Jurkat, Clone E6-1 (cell line): ENCODE measurements around the gene SLC12A4.
"Not testable (repeated sequence)": the region's sequence is repeated elsewhere in the genome, so short reads cannot be mapped to it uniquely, and the experiment has no call there.

Experiments
- DNase-seq: peaks from one replicate; pipeline ENCODE4 v3.0.0-alpha.2; 2011; ENCODE audit warnings: low read depth, low spot score
- H3K4me3 ChIP-seq: 2 replicates; pipeline ENCODE4 v1.5.1; 2011; ENCODE audit warnings: mild to moderate bottlenecking, low read length, control low read depth, moderate library complexity

The SLC12A4 gene

DNA sequence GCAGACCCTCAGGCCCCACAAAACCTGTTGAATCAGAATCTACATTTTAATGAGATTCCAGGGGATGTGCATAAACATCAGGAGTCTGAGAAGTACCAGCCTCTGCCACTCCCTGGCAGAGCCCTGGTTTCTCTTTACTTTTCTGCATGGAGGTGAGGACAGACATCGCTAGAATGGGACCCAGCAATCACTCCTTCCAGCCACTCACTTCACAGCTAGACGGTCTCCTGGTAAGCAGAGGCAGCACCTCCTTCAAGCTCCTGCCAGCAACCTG lies 53.0 kb downstream of the SLC12A4 start:
- H3K4me3 ChIP-seq, DNase-seq: not testable (repeated sequence)

DNA sequence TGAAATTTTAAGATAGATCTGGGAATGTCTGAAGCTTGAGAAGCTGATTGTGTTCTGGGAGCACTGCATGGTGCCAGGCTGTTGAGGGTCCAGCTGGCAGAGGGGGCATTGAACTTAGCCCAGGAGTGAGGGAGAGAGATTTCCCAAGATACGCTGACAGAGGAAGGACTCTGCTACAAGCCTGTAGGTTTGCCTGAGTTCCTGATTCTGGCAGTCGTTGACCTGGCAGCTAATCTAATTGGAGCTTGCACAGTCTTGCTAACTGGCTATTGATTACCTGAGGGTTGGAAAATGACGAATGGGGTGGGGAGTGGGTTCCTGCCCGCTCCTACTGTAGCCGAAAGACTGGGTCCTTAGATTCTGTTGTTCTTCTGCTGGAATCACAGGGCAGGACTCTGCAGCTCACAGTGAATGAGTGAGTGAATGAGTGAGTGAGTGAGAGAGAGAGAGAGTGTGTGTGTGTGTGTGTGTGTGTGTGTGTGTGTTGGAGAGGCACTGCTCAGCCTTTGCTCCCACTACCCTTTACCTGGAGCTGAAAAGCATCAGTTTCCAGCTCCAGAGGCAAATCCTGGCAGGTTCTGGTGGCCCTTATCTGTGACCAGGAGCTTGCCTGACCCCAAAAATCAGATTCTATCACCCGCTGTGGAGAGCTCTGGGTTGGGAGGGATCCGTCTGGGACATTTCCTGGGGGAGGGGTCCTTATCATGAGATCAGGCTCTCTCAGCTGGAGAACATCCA lies 53.5 kb downstream of the SLC12A4 start:
- DNase-seq: no peak
- H3K4me3 ChIP-seq: no peak overlapping the region

DNA sequence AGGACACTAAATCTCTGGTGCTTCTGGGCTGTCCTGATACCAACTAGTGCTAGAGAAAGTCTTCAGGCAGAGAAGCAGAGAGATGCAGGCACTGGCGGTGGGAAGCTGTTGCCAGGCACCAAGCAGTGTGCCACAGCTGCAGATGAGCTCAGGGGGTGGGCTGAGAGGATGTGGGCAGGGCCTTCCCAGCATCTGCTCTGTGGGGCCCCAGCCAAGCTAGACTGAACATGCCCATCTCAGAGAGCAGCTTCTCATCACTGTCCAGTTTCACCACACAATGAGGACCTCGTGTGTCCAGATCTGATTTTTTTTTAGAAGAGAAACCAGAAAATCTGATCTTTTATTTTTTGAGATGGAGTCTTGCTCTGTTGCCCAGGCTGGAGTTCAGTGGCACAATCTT lies 58.3 kb downstream of the SLC12A4 start:
- DNase-seq: peak; percentile 65
- no peak overlapping the region for H3K4me3 ChIP-seq

DNA sequence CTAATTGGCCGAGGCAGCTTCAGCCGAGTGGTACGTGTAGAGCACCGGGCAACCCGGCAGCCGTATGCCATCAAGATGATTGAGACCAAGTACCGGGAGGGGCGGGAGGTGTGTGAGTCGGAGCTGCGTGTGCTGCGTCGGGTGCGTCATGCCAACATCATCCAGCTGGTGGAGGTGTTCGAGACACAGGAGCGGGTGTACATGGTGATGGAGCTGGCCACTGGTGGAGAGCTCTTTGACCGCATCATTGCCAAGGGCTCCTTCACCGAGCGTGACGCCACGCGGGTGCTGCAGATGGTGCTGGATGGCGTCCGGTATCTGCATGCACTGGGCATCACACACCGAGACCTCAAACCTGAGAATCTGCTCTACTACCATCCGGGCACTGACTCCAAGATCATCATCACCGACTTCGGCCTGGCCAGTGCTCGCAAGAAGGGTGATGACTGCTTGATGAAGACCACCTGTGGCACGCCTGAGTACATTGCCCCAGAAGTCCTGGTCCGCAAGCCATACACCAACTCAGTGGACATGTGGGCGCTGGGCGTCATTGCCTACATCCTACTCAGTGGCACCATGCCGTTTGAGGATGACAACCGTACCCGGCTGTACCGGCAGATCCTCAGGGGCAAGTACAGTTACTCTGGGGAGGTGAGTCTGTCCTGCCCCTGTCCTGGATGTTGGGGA lies 59.2 kb downstream of the SLC12A4 start:
- no peak for DNase-seq
- no peak overlapping the region for H3K4me3 ChIP-seq

DNA sequence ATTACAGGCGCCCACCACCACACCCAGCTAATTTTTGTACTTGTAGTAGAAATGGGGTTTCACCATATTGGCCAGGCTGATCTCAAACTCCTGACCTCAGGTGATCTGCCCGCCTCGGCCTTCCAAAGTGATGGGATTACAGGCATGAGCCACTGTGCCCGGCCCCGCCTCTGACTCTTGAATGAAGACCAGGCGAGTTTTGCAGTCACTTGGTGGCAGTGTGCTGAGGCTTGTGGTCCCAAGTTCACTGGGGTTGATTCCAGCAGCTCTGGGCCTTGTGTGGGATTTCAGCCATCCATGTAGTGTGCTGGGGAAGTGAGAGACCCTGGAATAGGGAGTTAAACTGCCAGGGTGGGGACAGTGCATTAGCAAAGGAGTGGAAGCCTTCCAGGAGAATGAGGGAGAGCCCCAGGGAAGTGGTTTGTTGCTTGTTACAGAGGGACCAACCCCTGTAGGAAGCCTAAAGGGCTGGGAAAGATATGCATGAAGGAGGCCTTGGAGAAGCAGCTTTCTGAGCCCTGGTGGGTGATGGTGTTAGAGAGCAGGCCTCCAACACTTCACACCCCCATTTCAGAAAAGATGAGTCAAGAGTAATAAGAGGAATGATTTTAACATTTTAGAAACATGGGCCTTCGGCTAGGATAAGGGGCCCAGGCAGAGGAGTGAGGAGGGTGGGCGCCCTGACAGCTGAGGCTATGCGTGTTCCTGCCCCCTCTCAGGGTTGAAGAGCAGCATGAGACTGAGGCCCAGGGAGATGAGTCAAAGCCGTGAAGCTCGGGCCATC lies 60.8 kb downstream of the SLC12A4 start:
- H3K4me3 ChIP-seq: no peak overlapping the region
- DNase-seq: no peak

DNA sequence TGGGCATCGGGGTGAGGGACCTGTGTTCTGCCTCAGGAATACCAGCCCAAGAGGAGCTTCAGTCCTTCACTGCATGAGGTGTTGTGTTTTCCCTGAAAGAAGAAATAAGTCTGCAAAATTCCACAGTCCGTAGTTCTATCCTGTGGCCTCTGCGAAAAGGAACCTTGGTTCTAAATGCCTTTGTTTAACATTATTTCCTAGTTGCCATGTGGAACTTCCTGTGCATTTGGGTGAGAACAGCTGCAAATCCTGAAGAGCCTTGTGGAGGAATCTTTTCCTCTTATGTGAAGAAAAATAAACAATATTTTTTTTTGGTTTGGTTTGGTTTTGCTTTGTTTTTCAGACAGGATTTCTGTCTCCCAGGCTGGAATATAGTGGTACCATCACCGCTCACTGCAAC lies 65.6 kb downstream of the SLC12A4 start:
- DNase-seq: no peak

DNA sequence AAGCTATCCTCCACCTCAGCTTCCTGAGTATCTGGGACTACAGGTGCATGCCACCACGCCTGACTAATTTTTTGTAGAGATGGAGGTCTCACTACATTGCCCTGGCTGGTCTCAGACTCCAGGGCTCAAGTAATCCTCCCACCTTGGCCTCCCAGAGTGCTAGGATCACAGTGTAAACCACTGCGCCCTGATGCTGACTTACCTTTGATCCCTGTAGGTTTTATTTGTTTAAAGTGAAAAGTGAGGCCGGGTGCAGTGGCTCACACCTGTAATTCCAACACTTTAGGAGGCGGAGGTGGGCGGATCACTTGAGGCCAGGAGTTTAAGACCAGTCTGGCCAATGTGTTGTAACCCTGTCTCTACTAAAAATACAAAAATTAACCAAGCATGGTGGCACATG lies 66.7 kb downstream of the SLC12A4 start:
- no peak for DNase-seq
- no peak overlapping the region for H3K4me3 ChIP-seq

More for the DNA sequence above, 65.6 kb downstream of the SLC12A4 start:
- H3K4me3 ChIP-seq: no peak overlapping the region

DNA sequence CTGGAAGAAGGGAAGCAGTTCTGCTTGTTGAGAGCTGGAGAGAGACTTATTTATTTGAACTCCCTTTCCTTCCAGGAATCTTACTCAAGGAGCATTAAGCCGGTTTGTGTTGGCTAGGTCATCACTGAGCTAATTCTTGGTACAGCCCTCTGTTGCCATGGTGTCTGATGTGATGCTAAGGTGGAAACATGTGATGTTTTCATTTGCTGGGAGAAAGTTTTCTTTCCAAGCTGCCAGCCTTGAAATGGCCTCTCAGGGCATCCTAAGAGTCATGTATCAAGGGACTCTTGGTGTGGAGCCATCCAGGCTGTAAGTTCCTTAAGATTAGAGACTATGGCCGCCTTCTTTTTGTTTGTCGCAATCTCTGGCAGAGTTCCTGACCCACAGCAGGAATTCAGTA lies 71.2 kb downstream of the SLC12A4 start:
- no peak for DNase-seq

DNA sequence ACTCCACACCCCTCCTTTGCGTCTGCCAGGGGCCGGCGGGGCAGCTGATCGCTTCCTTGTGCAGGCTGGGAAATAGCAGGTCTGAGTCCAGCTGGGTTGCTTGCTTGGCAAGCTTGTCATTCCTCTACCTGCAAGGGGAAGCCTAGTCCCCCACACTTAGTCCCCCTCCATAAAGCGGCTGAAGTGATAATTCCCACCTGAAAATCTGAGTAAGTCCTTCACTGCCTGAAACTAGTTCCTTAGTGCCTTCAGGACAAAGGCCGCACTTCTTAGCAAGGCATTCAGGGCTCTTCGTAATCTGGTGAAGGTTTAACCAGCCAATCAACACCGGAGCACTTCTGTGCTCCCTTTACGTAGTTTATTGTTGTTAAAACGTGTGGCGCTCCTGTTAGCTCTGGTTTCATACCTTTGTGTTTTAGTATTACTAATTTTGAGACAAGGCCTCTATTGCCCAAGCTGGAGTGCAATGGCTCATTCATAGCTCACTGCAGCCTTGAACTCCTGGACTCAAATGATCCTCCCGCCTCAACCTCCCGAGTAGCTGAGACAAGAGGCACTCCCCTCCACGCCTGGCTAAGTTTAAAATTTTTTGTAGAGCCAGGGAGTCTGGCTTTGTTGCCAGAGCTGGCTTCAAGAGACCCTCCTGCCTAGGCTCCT lies 74.6 kb downstream of the SLC12A4 start:
- no peak for DNase-seq

More for the DNA sequence above, 71.2 kb downstream of the SLC12A4 start:
- no peak overlapping the region for H3K4me3 ChIP-seq

More for the DNA sequence above, 74.6 kb downstream of the SLC12A4 start:
- peak overlapping the region; percentile 91 for H3K4me3 ChIP-seq
